T47D (cell line): ENCODE results near the gene POU2F1.
"Not testable (repeated sequence)": the region's sequence is repeated elsewhere in the genome, so short reads cannot be mapped to it uniquely, and the experiment has no call there.

ENCODE experiments used
- DNase-seq, 2 experiments: peaks; one replicate each; pipeline versions ENCODE4 v3.0.0 to v3.0.0-alpha.2; 2011 to 2012; ENCODE audit warnings: low read depth in 1 of 2, low spot score in 1 of 2
- JUND ChIP-seq: IDR thresholded peaks from 2 replicates; pipeline ENCODE4 v1.6.1; 2012; ENCODE audit warnings: low read depth
- in situ Hi-C: cut with HindIII; loops from 2 replicates; pipeline ENCODE4 v1.10.0; 2016; ENCODE audit warnings: low sequenced_read_pairs, low pct_unique_long_range_greater_than_20kb

The POU2F1 gene

DNA sequence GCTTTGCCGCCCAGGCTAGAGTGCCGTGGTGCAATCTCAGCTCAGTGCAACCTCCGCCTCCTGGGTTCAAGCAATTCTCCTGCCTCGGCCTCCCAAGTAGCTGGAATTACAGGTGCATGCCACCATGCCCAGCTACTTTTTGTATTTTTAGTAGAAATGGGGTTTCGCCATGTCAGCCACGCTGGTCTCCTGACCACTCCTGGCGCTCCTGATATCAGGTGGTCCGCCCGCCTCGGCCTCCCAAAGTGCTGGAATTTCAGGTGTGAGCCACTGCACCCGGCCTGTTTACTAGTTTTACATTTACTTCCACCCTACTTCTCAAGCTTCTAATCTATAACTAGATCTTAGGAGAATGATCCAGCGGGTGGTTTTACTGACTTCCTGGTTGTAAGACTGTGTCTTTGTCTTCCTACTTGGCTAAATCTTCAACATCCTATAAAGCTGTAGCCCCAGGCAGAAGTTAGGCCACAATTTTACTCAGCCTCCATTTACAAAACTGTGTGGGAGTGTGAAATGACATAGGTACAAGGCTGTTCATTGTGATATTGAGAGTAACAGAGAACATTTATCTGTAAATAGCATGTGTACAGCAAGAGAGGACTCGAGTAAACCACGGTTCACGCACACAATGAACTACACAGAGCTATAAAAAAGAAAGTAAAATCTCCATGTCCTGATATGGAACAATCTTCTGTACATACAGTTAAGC lies 9.6 kb upstream of the POU2F1 start:
- DNase-seq = peak in 1 of 2 experiments; percentile 84
- no peak for TF ChIP-seq JUND
- in situ Hi-C loops = no loop called here

DNA sequence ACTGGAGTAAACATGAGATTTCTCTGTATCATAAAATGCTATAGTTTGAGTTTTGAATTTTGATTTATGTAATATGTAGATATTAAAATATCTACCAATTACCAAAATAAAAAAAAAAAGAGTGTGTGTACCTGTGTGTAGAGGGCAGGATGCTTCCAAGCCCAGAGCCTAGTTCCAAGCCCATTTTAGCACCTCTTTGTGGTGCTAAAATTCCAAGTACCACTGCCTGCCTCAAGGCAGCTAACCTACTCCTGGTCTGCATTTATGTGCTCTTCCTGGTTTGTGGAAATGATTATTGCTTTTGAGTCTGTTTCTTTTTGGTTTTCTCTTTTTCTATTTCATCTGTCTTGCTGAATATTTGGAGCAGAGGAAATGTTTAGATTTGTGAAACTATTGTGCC lies 8.7 kb upstream of the POU2F1 start:
- TF ChIP-seq JUND = no peak
- no peak for DNase-seq
- in situ Hi-C loops = no loop called here

DNA sequence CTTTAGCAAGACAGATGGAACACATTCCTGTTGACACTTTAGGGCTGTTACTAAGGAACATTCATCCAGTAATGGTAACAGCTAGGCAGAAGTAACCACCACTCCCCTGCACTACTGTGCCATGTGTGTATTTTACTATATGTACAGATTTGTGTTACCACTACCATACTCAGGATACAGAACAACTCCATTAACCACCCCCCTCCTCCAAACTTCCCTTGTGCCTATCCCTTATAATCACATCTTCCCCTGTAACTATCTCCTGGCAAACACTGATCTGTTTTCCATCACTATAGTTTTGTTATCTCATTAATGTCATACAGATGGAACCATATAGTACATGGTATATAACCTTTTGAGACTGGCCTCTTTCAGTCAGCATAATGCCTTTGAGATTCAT lies 3.9 kb upstream of the POU2F1 start:
- no peak for TF ChIP-seq JUND
- DNase-seq = no peak

DNA sequence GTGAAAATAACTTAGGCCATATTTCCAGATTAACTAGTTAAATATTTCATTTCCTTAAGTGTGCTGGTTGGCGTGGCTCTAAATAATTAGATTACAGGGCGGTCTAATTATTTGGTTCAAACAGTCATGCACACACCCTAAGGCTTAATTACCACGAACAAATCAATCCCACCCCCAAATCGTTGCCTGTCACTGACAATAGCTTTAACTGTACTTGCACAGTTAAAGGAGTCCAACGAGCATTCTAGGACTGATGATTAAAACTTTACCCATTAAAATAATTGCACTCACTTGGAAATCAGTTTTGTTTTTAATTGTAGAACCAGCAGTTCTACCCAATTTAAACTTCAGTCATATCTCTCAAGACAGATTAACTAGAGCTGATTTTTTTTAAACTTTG lies 1.5 kb upstream of the POU2F1 start:
- no peak for TF ChIP-seq JUND
- in situ Hi-C loops = no loop called here
- DNase-seq = no peak

More for the DNA sequence above, 3.9 kb upstream of the POU2F1 start:
- in situ Hi-C loops = no loop called here

DNA sequence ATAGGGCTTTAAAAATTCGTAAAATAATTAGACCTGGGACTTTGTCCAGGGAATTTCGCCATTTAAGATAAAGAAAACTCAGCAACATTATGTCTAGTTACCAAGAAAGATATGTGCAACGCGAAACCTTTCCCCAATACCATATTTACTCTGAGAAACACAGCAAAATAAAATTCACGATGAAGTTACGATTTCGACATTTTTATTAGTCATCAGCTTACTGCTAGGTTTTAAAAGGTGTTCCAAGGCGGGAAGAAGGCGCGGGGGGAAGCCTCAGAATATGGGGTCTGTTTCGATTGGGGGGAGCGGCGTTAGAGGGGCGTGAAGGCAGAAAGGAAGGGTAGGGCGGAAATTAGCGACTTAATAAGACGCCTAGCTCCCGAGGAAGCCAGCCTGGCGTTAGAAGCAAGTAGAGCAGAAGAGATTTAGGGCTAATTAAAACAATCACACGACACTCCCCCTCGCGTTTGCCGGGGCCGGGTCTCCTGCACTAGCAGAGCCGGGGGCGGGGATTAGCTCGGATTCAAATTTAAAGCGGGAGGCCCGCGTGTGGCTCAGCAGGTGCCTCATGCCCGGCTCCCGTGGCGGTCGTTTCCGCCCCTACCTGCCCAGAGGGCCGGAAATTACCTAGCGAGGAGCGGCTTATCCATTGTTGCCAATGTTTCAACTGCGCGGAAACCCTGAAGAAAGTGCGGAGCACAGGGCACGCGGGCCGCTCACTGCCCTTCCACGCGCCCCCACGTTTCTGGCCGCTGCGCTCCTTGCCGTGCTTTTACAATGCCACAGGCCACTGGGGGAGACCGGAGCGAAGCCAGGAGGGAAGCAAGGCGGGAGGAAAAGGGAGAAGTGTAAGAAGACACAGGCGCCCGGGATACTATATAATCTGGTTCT lies 795 bp upstream of the POU2F1 start:
- in situ Hi-C loops = no loop called here
- no peak for TF ChIP-seq JUND
- peak; percentile 55 to 93 for DNase-seq

GRCh38 chr1:167221126-167221737 lies 546 bp downstream of the POU2F1 start:
- DNase-seq = no peak
- in situ Hi-C loops = no loop called here
- no peak for TF ChIP-seq JUND

- no peak for TF ChIP-seq JUND
- in situ Hi-C loops = no loop called here
- DNase-seq = peak in 1 of 2 experiments; percentile 84
These were observed 1.3 kb downstream of the POU2F1 start for GRCh38 chr1:167221738-167222610.

GRCh38 chr1:167223144-167224103 lies 2.7 kb downstream of the POU2F1 start:
- no peak for TF ChIP-seq JUND
- no peak for DNase-seq
- in situ Hi-C loops = no loop called here

GRCh38 chr1:167224734-167225235 lies 4.1 kb downstream of the POU2F1 start:
- in situ Hi-C loops, DNase-seq: not testable (repeated sequence)

DNA sequence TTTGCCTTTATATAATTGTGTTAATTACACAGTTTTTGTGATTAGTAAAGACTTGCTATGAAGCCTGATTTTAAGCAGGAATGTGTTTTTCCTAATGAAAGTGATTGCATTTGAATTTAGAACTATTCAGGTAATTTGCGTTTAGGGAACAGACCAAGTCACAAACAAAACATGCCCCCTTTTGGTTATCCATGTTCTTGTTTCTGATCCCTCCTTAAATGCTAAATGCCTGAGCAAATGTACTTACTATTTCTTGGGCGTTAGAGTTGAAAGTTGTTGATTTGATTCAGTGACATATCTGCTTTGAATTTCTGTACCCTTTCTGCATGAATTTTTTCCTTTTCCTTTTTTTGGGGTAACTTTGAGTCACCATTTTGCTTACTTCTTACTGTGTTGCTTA lies 5.2 kb downstream of the POU2F1 start:
- no peak for DNase-seq
- in situ Hi-C loops = no loop called here
- TF ChIP-seq JUND = no peak

GRCh38 chr1:167227934-167228378 lies 7.3 kb downstream of the POU2F1 start:
- TF ChIP-seq JUND = no peak
- DNase-seq = no peak
- in situ Hi-C loops = no loop called here
